ENCODE measurements around the gene HOXC4. TPM values are rescaled to one million over a fixed set of nuclear protein-coding genes. Genes with fewer than 3 reads are reported as not detected.

HOXC4 gene
- total and polyA plus RNA-seq, 2 donors (not counting 1 experiment from before 2014, with no cell fraction given), result 0.17 TPM

- no peaks in the 10 kb centered on the region for H3K36me3 ChIP-seq (ENCODE audit: control insufficient read depth, insufficient read depth, low read length)
- H3K4me1 ChIP-seq (ENCODE audit: control insufficient read depth, extremely low read depth, insufficient read depth, low read length), result peaks cover 2% of the 10 kb centered on the region
- H3K9me3 ChIP-seq (ENCODE audit: control insufficient read depth, insufficient read depth, low read depth, low read length), result no peaks in the 10 kb centered on the region
- no peak overlapping the region for H3K27ac ChIP-seq (ENCODE audit: insufficient read depth, low read length)
- no peak overlapping the region for H3K4me3 ChIP-seq (replicated peaks in 1 of 4; ENCODE audit: control extremely low read depth in 1 of 4, insufficient read depth in 1 of 4, low read depth in 3 of 4, low read length in 4 of 4)
- H3K4me2 ChIP-seq (ENCODE audit: extremely low read depth, insufficient read depth, low read length), result no peak overlapping the region
- no peak for DNase-seq (ENCODE audit: low read depth in 2 of 2)
- H3K79me2 ChIP-seq (ENCODE audit: control insufficient read depth, insufficient read depth, low read length), result no peaks in the 10 kb centered on the region
- H3K9ac ChIP-seq (ENCODE audit: insufficient read depth, low read length), result no peak overlapping the region
- TF ChIP-seq CTCF (conservative IDR thresholded peaks at IDR 0.05 in 1 of 2, IDR thresholded peaks at IDR 0.05 in 1 of 2; ENCODE audit: low read depth in 1 of 2, low read length in 2 of 2), result no peak
- no peak for TF ChIP-seq EZH2 (IDR thresholded peaks at IDR 0.05; ENCODE audit: low read length, missing control alignments)
- H4K20me1 ChIP-seq (ENCODE audit: control insufficient read depth, extremely low read depth, insufficient read depth, low read length), result no peaks in the 10 kb centered on the region
- peaks cover 28% of the 10 kb centered on the region for H3K27me3 ChIP-seq (ENCODE audit: control insufficient read depth, insufficient read depth, low read length)
- H2AFZ ChIP-seq (ENCODE audit: low read length), result no peak overlapping the region
These were observed 16.0 kb upstream of the HOXC4 start for GRCh38 chr12:54037360-54038283.

- H3K9ac ChIP-seq (ENCODE audit: insufficient read depth, low read length), result no peak overlapping the region
- no peaks in the 10 kb centered on the region for H3K79me2 ChIP-seq (ENCODE audit: control insufficient read depth, insufficient read depth, low read length)
- H3K4me2 ChIP-seq (ENCODE audit: extremely low read depth, insufficient read depth, low read length), result no peak overlapping the region
- H3K9me3 ChIP-seq (ENCODE audit: control insufficient read depth, insufficient read depth, low read depth, low read length), result no peaks in the 10 kb centered on the region
- no peaks in the 10 kb centered on the region for H3K36me3 ChIP-seq (ENCODE audit: control insufficient read depth, insufficient read depth, low read length)
- H3K27ac ChIP-seq (ENCODE audit: insufficient read depth, low read length), result no peak overlapping the region
- no peaks in the 10 kb centered on the region for H3K4me1 ChIP-seq (ENCODE audit: control insufficient read depth, extremely low read depth, insufficient read depth, low read length)
- no peak for DNase-seq (ENCODE audit: low read depth in 2 of 2)
- no peaks in the 10 kb centered on the region for H4K20me1 ChIP-seq (ENCODE audit: control insufficient read depth, extremely low read depth, insufficient read depth, low read length)
- H3K27me3 ChIP-seq (ENCODE audit: control insufficient read depth, insufficient read depth, low read length), result peaks cover 31% of the 10 kb centered on the region
- H2AFZ ChIP-seq (ENCODE audit: low read length), result no peak overlapping the region
- TF ChIP-seq CTCF (conservative IDR thresholded peaks at IDR 0.05 in 1 of 2, IDR thresholded peaks at IDR 0.05 in 1 of 2; ENCODE audit: low read depth in 1 of 2, low read length in 2 of 2) (no peak), EZH2 (IDR thresholded peaks at IDR 0.05; ENCODE audit: low read length, missing control alignments) (no peak)
- H3K4me3 ChIP-seq (replicated peaks in 1 of 4; ENCODE audit: control extremely low read depth in 1 of 4, insufficient read depth in 1 of 4, low read depth in 3 of 4, low read length in 4 of 4), result no peak overlapping the region
These were observed 15.3 kb upstream of the HOXC4 start for GRCh38 chr12:54038284-54038870.

GRCh38 chr12:54038871-54039414, 14.7 kb upstream of the HOXC4 start:
- H3K27ac ChIP-seq (ENCODE audit: insufficient read depth, low read length), result no peak overlapping the region
- peaks cover 31% of the 10 kb centered on the region for H3K27me3 ChIP-seq (ENCODE audit: control insufficient read depth, insufficient read depth, low read length)
- no peaks in the 10 kb centered on the region for H3K79me2 ChIP-seq (ENCODE audit: control insufficient read depth, insufficient read depth, low read length)
- H3K4me3 ChIP-seq (replicated peaks in 1 of 4; ENCODE audit: control extremely low read depth in 1 of 4, insufficient read depth in 1 of 4, low read depth in 3 of 4, low read length in 4 of 4), result no peak overlapping the region
- no peak for DNase-seq (ENCODE audit: low read depth in 2 of 2)
- no peaks in the 10 kb centered on the region for H4K20me1 ChIP-seq (ENCODE audit: control insufficient read depth, extremely low read depth, insufficient read depth, low read length)
- no peaks in the 10 kb centered on the region for H3K4me1 ChIP-seq (ENCODE audit: control insufficient read depth, extremely low read depth, insufficient read depth, low read length)
- peak; percentile 51 for TF ChIP-seq EZH2 (IDR thresholded peaks at IDR 0.05; ENCODE audit: low read length, missing control alignments)
- TF ChIP-seq CTCF (conservative IDR thresholded peaks at IDR 0.05 in 1 of 2, IDR thresholded peaks at IDR 0.05 in 1 of 2; ENCODE audit: low read depth in 1 of 2, low read length in 2 of 2), result no peak
- H3K4me2 ChIP-seq (ENCODE audit: extremely low read depth, insufficient read depth, low read length), result no peak overlapping the region
- no peaks in the 10 kb centered on the region for H3K9me3 ChIP-seq (ENCODE audit: control insufficient read depth, insufficient read depth, low read depth, low read length)
- no peak overlapping the region for H3K9ac ChIP-seq (ENCODE audit: insufficient read depth, low read length)
- no peak overlapping the region for H2AFZ ChIP-seq (ENCODE audit: low read length)
- no peaks in the 10 kb centered on the region for H3K36me3 ChIP-seq (ENCODE audit: control insufficient read depth, insufficient read depth, low read length)

All from fibroblast of lung (primary cell).